Activated CD8-positive, alpha-beta memory T cell treated with anti-CD3 and anti-CD28 coated beads for 48 hours (primary cell): Measurements from ENCODE around the gene LRP1B.
"Not testable (repeated sequence)": the region's sequence is repeated elsewhere in the genome, so short reads cannot be mapped to it uniquely, and the experiment has no call there.

Experiments used
- DNase-seq, 3 experiments: peaks; one replicate each; pipeline ENCODE4 v3.0.0-alpha.2; 2020; ENCODE audit warnings: low read depth in 2 of 3, low spot score in 2 of 3

LRP1B gene

DNA sequence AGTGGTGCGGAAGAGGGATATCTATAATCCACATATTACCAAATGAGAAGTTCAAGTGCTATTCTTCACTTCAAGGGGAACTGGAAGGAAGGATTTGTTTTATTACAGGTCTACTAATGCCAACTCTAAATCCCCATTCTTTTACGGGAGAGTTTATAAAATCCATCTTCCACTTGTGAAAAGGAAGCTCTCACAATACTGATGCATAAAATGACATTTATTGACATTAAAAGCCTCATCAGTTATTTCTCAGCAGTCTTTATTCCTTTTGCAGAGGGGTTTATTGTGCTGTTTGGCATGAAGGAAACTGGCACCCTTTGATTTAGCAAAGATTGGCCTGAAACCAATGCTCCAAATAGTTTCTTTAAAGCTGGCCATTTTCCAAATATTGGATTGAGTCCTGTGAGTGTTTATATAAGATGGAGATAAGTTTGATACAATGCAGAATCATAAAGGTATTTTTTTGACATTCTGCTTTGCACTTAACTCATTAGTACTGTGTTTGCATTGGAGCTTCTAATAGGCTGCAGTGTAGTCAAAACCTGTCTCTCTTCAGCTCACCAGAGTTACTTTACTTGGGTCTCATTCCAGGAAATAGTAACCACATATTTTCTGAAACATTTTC, 26.6 kb downstream of the LRP1B start:
- DNase-seq: no peak

DNA sequence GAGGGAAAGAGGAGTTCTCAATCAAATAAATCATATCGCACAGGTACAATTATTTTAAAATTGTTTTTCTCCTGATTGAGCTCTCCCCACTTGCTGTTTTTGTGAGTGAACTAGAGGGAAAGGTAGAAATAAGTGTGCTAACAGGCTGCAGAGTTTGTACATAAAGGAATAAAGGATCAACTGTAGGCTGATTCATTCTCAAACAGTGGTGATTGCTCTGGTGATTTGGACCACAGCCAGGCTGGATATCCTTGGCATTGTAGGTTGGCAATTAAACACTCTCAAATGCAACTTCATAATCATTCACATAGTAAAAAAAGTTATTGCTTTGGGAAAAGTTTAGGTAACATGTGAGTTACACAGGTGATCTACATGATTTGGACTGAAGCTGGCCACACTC, 29.8 kb downstream of the LRP1B start:
- no peak for DNase-seq

- no peak for DNase-seq
Observed at GRCh38 chr2:142100139-142100873, 30.5 kb downstream of the LRP1B start.

GRCh38 chr2:142097711-142098110, 33.1 kb downstream of the LRP1B start:
- DNase-seq: no peak

- DNase-seq: no peak
Observed at GRCh38 chr2:142095647-142096046, 35.2 kb downstream of the LRP1B start.

GRCh38 chr2:142094233-142094632, 36.6 kb downstream of the LRP1B start:
- no peak for DNase-seq

- no peak for DNase-seq
Observed at GRCh38 chr2:142088058-142088568, 42.7 kb downstream of the LRP1B start.

GRCh38 chr2:142087585-142087984, 43.2 kb downstream of the LRP1B start:
- not testable (repeated sequence) for DNase-seq

- DNase-seq: no peak
Observed at GRCh38 chr2:142082368-142082767, 48.4 kb downstream of the LRP1B start.

DNA sequence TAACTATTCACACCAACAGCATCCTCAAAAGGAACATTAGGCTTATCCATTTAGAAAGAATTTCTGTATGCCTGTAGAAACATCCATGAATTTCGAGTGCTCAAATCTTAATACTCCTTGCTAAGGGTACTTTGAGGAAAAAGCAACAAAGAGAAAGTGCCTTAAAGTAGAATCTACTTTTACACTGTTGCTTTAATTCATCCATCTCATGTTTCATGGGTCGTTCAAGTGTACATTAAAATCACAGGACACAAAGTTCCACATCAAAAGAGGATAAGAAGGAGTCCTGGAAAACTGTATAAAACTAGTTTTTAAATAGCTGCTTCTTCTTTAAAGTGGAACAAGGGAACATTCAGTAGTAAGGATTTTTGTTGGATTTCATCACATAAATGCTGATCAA, 54.5 kb downstream of the LRP1B start:
- DNase-seq: no peak

DNA sequence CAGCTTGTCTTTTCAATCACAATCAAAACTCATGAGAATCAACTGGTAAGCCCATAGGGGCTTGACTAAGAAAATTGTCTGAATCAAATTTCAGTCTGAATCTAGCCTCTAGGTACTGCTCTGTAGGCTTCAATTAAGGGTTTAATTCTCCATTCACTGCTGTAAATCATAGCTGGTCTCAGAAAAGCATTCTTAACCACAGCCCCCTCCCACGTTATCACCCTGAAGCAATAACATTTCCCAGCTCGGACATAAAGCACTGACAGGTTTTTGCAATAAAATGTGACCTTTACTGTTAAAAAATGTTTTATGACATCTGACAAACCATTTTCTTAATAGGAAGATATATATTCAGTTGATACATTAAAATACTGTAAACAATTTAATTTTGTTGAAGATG, 55.0 kb downstream of the LRP1B start:
- DNase-seq: no peak

GRCh38 chr2:142069251-142069888, 61.4 kb downstream of the LRP1B start:
- no peak for DNase-seq

DNA sequence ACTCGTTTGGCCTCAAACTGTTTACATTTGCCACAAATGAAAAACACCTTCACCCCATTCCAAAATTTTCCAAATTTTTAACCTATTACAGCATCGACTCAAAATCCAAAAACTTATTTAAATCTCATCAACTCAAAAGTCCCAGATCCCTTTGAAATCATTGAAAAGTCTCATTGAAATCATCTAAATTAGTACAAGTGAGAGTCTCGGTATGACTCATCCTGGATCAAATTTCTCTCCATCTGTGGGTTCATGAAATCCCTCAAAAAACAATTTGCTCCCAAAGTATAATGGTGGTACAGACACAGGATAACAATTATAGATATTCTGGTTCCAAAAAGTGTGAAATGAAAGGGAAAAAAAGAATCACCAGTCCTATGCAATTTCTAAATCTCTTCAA, 65.1 kb downstream of the LRP1B start:
- no peak for DNase-seq

- DNase-seq: no peak
Observed at GRCh38 chr2:142065156-142065555, 65.7 kb downstream of the LRP1B start.

DNA sequence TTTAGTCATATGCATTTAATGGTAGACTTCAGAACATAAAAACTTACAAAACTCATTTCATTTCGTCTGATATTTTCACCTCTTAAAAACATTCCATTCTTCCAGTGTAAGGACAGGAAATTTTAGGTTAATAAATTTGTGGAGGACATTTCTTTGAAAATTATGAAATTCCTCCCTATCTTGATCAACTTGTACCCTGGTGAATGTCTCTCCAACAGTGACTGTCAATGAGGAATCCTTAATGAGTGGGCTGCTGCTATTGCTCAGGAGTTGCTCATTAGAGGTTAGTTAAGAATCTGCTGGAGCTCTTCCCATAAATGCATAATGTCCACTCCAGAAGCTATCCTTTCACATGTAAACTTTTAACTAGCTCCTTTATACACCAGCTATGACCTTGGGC, 69.1 kb downstream of the LRP1B start:
- no peak for DNase-seq

- no peak for DNase-seq
Observed at GRCh38 chr2:142058149-142058548, 72.7 kb downstream of the LRP1B start.

- DNase-seq: no peak
Observed at GRCh38 chr2:142056784-142057183, 74.0 kb downstream of the LRP1B start.

DNA sequence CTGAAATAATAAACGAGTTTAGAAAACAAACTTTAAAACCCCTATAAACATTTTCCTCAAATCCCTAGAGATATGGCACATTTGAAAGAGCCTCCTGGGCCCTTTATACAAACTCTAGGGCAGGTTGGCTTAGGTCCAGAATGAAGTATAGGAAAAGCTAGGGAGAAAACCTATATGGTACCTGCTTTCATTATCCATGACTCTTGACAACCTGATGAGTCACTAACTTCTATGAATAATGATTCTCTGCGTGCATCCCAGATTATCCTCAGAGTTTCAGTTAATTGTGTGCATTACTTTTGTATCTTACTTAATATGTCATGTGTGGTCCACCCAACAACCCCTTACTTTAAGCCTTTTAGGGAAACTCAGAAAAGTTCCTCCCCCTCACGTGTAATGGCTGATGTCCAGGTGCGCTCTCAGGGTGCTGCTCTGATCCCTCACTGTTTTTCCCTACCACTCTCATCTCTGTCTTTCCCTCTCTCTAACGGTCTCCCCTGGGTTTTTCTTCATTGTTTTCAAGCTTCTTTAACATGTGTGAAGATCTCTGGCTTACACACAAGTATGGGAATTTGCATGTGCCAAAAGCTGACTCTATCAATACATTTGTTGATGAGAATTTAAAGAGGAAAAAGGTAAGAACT, 78.5 kb downstream of the LRP1B start:
- DNase-seq: no peak

DNA sequence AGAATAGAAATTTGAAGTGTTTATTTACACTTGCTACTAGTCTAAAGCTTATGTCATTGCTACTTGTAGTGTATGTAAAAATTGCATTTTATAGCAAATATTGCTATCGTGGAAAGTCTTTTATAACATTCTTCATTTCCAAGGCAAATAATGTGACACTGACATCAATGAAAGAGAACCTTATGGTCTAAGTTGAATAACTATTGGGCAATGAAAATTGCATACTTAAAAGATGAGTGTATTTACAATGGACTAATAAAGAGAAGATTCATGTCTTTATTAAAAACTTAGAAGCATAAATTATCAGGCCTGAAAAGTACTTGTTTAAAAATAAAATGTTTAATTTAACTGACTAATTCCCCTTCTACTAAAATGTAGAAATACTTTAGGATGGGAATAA, 82.2 kb downstream of the LRP1B start:
- no peak for DNase-seq

GRCh38 chr2:142045641-142046040, 85.2 kb downstream of the LRP1B start:
- DNase-seq: no peak

GRCh38 chr2:142044197-142044596, 86.6 kb downstream of the LRP1B start:
- no peak for DNase-seq
